ENCODE results near the gene SLC37A3.
A peak's percentile ranks its signal among the peaks of the same experiment; 100 is the strongest.
"Not testable (repeated sequence)": the region's sequence is repeated elsewhere in the genome, so short reads cannot be mapped to it uniquely, and the experiment has no call there.

SLC37A3 gene

DNA sequence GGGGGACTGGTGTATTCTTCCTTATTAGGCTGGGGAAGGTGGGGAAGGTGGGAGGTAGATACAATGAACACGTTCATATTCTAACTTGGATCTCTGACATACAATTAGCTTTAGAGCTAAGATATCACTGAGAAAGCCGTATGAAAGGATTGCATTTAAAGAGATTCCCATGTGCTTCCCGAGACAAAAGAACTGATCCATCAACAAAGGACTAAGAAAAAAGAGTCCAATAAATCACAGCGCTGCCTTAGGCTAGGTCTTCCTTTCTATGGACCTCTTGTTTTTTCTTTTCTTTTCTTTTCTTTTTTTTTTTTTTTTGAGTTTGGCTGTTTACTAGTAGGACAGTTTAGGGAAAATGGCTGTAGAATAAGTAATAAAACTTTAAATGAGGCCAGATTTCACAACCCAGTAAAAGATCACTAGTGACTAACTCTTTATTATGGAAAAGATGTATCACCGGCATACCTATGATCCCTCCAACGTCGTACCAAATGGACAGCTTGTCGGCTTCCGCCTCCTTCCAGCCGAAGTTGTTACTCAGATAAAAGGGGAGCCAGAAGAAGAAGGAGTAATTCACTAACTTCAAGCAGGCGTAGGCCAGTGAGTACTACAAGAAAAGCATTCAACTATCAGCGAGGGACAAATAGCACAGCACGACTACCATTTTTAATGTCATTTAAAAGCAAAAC, 50.0 kb downstream of the SLC37A3 start:
- no peak for DNase-seq (ENCODE audit: low read depth)

DNA sequence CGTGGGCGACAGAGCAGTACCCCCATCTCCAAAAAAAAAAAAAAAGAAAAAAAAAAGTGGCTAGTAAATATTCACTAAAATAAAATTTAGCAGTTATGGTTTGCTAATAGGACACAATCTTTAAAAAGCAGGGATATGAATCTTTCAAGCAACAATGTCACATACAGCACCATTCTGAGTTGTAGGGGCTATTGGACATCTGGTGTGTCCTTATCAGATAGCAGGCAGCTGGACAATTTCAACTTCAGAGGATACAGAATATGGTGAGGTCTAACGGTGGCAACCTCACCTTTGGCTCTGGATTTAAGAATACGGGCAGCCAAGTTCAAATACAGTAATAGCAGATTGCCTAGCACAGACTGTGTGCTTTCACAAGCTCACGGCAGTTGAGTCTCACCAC, 51.1 kb downstream of the SLC37A3 start:
- no peak for DNase-seq (ENCODE audit: low read depth)

DNA sequence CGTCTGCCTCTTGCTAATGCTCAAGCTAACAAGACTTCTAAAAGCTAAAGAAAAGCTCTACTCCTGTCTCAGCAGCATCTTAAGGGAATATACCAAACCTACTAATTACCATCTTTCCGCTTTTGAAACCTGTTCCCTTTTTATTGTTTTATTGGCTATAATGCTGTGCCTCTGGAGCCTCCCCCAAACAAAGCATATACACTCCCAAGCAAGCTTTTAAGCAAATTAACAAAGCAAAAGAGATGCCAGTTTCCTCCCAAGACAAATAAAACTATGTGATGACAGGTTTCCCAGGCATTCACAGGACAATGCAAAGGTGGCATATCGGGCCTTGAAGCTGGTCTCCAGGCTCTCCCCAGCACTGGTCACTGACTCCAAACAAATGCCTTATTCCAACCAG, 52.9 kb downstream of the SLC37A3 start:
- no peak for DNase-seq (ENCODE audit: low read depth)

DNA sequence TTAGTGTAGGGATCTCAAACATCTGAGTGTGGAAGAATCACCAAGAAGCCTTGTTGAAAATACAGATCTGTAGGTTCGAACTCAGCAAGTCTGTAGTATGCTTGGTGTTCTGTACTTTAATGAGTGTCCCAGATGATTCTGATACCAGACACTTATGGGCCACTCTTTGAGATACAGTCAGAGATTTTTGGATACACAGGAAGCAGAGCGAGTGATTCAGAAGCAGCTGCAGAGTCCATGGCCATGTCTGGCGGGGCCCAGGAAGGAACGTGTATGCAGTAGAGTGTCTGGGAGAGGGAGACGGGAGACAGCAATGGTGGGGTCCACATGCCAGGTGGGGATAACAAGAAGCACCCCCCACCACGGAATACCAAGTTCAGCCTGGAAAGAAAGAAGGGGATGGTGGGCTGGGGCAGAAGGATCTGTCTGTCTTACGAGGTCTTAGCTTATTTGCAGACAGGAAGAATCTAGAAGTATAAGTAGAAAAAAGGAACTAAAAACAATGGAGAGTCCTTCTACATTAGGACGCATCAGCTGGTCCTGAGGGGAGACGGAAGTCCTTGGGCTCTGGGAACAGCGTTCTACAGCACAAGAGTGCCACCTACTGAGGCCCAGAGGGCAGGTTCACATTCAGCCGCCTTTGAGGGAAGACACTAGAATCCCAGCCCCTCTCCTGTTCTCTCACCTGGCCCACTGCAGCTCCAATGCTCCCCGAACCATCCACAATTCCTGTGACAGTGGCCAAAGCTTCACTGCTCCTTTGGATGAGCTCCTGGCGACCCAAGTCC, 55.4 kb downstream of the SLC37A3 start:
- no peak for DNase-seq (ENCODE audit: low read depth)

DNA sequence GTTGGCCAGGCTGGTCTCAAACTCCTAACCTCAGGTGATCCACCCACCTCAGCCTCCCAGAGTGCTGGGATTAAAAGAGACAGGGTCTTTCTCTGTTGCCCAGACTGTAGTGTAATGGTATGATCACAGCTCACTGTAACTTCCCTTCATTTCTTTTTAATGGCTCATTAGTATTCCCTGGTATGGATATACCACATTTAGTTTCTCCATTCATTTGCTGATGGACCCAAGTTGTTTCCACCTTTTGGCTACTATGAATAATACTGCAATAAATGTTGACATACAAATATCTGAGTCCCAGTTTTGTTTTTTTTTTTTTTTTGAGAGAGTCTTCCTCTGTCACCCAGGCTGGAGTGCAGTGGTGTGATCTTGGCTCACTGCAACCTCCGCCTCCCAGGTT, 59.4 kb downstream of the SLC37A3 start:
- DNase-seq (ENCODE audit: low read depth): not testable (repeated sequence)

DNA sequence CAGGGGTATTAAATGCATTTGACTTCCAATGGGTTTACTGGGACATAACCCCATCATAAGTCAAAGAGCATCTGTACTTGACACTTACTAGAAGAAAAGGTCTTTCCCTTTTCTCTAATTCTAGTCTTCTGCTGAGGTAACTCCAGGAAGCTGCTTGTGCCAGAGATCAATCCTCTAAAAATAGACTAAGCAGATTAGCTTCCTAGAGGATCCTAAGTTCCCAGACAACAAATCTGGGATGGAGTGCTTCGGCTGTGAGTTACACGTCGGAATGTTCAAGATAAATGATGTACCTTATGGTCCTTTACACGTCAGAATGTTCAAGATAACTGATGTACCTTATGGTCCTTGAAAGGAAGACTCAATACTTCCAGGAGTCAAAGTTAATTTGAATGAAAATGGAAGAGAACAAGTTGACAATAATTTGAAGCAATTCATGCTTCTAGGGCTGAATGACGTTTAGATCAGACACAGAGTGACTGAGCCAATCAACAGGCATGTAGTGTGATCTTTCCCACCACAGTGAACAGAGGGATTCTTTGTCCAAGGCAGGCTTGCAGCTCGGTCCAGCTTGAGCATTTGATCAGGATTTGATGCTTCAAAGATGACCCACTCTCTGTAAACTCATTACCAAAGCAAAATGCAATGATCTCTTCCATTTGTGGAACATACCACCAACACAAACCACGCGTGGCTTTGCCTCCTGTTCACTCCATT, 63.8 kb downstream of the SLC37A3 start:
- DNase-seq (ENCODE audit: low read depth): no peak

DNA sequence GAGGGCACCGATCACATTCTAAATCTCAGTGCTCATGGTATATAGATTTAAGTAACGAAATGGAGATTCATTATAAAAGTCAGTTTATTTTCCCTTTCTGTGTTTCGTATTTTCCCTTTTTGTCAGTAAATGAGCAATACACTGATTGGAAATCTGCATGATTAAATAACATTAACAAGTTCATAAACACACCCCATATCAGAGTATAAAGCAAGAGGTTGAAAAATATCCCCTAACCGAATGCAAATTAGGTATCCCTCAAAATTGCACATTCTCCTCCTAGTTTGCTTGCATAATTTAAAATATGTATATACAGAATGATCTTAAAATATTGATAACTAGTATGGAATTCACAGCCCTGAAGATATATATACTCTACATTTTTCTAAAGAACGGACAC, 64.6 kb downstream of the SLC37A3 start:
- no peak for DNase-seq (ENCODE audit: low read depth)

DNA sequence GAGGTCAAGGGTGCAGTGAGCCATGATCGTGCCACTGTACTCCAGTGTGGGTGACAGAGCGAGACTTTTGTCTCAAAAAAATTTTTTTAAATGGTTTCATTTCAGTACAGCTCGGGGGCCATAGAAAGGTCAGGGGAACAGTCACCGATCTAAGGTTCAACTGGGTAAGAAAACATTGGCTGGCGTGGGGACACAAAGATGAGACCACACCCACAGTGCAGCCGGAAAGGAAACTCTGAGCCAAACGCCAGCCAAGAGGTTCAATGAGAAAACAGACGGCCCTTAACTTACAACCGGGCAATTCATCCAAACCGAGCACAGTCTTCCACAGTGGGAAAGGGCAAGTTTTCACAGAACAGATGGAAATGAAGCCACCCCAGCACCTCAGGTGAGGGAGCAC, 65.1 kb downstream of the SLC37A3 start:
- no peak for DNase-seq (ENCODE audit: low read depth)

DNA sequence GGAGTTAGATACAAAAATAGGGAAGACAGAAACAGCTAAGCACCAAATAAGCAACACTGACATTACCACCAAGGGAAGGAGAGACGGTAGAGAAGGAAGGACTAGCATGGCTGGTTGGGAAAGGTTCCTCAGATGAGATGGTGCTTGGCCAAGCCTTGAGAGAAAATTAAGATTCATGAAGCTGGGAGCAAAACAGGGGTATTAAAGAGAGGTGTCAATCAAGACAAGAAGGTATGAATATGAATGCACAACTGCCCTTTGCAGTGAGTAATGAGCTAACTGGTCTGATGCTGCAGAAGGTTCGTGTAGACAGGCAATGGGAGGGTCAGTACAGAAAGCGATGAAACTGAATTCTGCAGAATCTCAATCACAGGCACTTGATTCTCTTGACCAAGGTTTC, 67.7 kb downstream of the SLC37A3 start:
- no peak for DNase-seq (ENCODE audit: low read depth)

DNA sequence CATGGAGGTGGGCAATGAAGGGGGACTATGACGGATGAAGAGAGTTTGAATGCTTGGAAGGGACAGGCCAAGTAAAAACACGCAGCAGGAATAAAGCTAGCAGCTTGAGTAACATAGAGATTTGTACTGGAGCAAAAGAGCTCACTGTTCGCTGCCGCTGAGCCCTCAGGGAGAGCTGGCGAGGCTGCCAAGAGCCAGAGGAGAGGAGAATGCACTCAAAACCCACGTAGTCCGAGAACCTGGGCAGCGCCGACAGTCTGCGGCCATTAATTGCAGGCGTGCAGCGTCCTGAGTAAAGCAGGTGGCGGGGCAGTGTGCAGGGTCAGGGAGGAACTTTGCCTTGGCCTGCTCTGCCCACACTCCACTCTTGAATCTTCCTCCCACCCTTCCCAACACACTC, 68.2 kb downstream of the SLC37A3 start:
- no peak for DNase-seq (ENCODE audit: low read depth)

DNA sequence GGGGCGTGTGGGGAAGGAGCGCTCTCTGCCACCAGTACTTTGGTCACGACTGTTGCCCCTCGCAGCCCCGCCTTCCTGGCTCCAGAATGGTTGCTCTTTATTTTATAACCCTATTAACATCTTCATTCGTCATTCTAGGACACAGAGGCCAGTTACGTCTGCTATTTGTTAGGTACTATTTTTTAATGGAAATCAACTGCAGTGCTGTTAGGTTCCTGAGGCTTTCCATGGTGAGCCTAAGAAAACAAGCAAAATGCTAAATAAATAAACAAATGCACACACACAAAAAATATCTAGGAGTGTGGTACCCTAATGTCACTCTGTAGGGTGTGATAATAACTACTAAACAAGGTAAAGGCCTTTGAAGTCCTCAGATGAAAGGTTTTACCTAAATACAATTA, 71.1 kb downstream of the SLC37A3 start:
- DNase-seq (ENCODE audit: low read depth): no peak

DNA sequence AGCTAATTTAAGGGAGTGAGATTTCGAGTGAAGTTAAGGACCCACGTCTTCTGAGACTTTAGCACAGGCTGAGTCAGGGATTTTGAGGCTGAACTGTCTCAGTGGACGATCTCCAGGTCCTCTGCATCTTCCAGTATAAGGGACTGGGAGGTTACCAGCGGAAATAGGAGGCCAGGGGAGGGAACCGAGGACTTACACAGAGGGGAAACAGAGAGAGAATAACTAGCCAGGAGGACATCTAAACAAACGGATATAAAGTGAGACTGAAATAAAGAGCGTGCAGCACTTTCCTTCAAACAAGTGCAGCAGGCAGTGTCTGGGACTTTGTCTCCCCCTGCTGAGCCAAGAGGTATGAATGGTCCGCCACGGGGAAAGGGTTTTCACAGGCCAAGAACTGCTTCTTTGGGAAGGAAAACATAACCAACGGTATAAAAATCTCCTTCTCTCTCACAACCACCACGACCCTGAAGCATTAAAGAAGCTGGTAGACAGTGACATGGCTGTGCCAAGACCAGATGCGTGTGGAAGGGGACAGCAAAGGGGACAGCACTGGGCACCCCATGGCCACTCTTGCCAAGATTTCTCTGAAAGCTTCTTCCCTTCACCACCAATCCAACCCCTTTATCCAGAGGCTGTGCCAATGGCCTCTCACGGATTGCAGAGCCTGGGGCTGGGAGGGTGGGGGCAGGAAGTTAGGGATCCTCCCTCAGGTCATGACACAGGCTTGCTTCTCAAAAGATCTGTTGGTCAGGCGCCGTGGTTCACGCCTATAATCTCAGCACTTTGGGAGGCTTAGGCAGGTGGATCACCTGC, 72.0 kb downstream of the SLC37A3 start:
- peak; percentile 31 for DNase-seq (ENCODE audit: low read depth)

DNA sequence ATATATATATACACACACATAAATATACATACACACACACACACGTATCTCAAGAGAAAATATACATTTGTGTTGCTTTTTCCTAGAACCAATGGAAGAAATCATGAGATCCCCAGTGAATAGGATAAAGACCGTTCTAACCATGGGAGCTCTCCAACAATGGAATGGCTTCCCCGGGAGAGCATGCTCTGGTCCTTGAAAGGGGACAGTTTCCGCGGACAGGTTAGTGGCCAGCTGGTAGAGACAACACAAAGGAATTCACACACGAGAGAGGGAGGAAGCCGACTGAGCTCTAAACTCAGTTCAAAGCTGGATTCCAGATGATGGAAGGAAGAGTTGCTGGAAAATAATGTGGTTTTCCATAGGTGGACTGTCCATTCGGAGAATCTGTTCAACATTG, 72.7 kb downstream of the SLC37A3 start:
- no peak for DNase-seq (ENCODE audit: low read depth)

DNA sequence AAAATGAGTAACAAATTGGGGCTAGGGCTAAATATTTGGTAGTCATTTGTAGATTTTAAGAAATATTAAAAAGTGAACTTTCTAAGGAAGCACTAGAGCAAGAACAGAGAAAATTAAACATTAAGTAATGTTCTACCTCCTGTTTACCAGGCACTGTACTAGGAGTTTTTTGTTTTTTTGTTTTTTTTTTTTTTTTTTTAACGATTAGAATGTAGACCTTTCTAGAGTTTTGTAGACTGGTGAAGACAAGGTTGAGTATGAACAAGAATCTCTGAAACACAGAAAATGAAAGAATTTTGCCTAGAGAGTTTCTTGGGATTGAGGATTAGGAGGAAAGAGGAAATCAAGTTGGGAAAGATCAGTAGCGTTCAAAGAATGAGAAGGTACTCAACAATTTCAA, 73.6 kb downstream of the SLC37A3 start:
- no peak for DNase-seq (ENCODE audit: low read depth)

DNA sequence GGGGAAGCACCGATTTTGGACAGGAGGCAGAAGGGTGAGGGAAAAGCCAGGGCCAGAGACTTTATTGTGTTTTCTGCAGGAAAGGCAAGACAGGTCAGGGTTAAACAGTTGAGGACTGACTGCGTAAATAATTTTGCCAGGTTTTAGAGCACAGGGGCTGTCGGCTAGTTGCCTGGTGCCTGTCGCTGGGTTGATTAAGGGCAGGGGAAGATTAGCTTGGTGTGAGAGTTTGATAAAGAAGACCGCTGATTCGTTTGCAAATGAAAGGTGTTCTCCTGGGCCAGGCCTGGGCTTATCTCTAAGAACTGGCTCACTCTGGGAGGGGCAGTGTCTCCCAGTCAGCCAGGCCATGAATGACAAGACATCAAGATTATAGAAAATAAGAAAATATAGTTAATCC, 75.6 kb downstream of the SLC37A3 start:
- no peak for DNase-seq (ENCODE audit: low read depth)

DNA sequence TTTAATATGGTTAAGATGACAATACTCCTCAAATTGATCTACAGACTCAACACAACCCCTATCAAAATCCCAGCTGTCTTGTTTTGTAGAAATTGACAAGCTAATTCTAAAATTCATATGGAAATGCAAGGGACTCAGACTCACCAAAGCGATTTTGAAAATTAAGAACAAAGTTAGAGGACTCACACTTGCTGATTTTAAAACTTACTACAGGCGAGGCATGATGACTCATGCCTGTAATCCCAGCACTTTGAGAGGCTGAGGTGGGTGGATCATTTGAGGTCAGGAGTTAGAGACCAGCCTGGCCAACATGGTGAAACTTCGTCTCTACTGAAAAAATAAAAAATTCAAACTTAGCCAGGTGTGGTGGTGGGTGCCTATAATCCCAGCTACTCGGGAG, 78.3 kb downstream of the SLC37A3 start:
- DNase-seq (ENCODE audit: low read depth): not testable (repeated sequence)

DNA sequence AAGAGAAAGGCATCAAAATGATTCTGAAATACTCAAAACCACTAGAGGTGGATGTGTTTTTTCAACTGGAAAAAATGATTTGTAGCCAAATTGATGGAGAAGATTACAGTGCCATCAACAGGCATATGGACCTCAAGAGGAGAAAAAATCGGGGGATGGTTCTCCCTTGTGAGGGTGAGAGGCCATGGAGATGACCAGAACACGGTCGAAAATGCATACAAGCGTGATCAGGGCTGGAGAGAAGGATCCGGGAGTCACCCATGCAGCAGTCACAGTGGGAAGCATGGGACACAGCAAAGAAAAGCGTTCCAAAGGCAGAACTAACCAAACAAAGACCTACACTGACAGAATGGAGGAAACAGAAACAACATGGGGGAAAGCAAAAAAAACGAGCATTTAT, 80.3 kb downstream of the SLC37A3 start:
- DNase-seq (ENCODE audit: low read depth): no peak

DNA sequence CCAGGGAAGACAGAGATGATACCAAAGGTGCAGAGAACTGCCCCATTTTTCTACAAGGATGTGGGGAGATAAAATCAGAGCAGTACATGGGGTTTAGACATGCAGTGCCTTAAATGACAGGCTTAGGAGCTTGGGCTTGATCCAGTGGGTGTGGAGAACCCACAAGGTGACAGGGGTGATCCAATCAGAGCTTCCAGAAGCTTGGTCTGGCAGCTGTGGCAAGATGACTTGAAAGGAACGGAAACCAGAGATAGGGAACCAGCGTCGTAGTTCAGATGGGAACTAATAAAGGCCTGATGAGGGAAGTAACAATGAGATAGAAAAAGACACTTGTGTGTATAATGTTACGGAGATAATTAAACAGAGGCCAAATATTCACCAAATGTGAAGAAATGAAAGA, 80.7 kb downstream of the SLC37A3 start:
- no peak for DNase-seq (ENCODE audit: low read depth)

DNA sequence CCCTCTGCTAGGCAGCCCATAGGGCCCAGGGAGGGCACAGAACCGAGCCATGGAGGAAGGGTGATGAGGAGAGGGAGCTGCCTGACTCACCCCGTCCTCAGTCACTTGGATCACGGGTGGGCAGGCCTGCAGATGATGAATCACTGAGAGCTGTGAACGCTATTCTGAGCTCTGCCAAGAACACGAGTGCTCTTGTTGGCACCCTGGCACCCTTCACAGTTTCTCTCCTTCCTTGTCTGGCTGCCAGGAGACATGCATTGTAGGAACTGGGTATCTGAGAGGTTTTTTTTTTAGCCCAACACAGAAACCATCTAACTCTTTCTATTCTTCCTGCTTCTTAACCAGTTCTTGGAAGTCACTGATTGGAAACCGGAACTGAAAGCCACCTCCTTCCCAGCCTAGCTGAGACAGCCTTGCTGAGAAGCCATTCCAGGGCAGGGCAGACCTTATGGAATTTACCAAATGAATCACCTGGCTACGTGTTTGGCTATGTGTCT, 82.1 kb downstream of the SLC37A3 start:
- DNase-seq (ENCODE audit: low read depth): no peak

DNA sequence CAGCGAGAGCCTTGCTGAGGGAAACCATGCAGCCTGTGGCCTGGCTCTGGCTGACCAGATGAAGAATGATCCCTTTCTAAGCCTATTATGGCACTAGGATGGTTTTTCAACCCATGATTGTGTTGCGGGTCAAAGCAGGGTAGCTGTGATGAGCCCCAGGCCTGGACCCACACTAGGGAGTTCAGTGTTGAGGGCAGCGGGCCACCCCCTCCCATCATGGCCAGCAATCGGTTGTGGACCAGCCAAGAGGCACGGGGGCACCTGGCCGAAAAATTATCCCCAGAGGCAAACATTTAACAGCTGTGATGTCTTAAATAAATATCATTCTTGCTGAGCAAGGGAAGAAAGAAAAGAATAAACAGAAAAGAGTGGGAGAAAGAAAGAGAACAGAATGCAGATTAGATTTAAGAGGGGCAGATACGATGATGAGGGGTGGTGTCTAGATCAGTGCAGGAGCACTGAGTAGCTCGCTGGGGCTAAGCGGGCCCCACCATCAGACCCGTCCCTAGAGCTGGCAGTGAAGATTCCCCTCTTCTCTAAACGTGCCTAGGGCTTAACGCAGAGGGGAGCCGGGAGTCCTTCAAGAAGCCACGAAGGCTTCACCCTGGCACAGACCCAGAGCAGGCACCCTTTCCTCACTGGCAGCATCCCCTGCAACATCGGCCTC, 82.7 kb downstream of the SLC37A3 start:
- DNase-seq (ENCODE audit: low read depth): no peak

Measured in activated T-cell treated with anti-CD3 and anti-CD28 coated beads for 1 hour (primary cell).